GM19372 (cell line): Measurements from ENCODE around the gene PTPRR.
"Not testable (repeated sequence)": the region's sequence is repeated elsewhere in the genome, so short reads cannot be mapped to it uniquely, and the experiment has no call there.

Source experiments
- ATAC-seq: cut with Tn5 transposase; IDR thresholded peaks from one replicate; pipeline ENCODE4 v1.9.1; 2021; ENCODE audit warnings: mild to moderate bottlenecking, low read depth, moderate library complexity; ENCODE audit not compliant: unreplicated experiment

The PTPRR gene

GRCh38 chr12:70756791-70757190 is 163.7 kb downstream of the PTPRR start:
- no peak for ATAC-seq

- ATAC-seq = no peak
Measured at GRCh38 chr12:70756118-70756517, 164.4 kb downstream of the PTPRR start.

GRCh38 chr12:70754330-70754741 is 166.2 kb downstream of the PTPRR start:
- ATAC-seq = no peak

- no peak for ATAC-seq
Measured at GRCh38 chr12:70752327-70752726, 168.2 kb downstream of the PTPRR start.

- no peak for ATAC-seq
Measured at GRCh38 chr12:70749931-70750330, 170.6 kb downstream of the PTPRR start.

- no peak for ATAC-seq
Measured at GRCh38 chr12:70748809-70749208, 171.7 kb downstream of the PTPRR start.

- ATAC-seq = no peak
Measured at GRCh38 chr12:70747445-70748260, 172.9 kb downstream of the PTPRR start.

GRCh38 chr12:70745048-70745447 is 175.5 kb downstream of the PTPRR start:
- ATAC-seq = no peak

GRCh38 chr12:70744178-70744577 is 176.4 kb downstream of the PTPRR start:
- ATAC-seq = no peak

- ATAC-seq = no peak
Measured at GRCh38 chr12:70741256-70741655, 179.3 kb downstream of the PTPRR start.

- ATAC-seq = no peak
Measured at GRCh38 chr12:70739756-70740155, 180.8 kb downstream of the PTPRR start.

GRCh38 chr12:70736351-70737133 is 184.0 kb downstream of the PTPRR start:
- ATAC-seq = no peak

GRCh38 chr12:70735197-70735596 is 185.3 kb downstream of the PTPRR start:
- ATAC-seq = not testable (repeated sequence)

GRCh38 chr12:70733385-70733784 is 187.2 kb downstream of the PTPRR start:
- peak; percentile 91 for ATAC-seq

GRCh38 chr12:70732287-70732686 is 188.3 kb downstream of the PTPRR start:
- ATAC-seq = no peak

- ATAC-seq = no peak
Measured at GRCh38 chr12:70730675-70731180, 189.8 kb downstream of the PTPRR start.

- ATAC-seq = no peak
Measured at GRCh38 chr12:70724444-70724843, 196.1 kb downstream of the PTPRR start.

- no peak for ATAC-seq
Measured at GRCh38 chr12:70722584-70723343, 197.8 kb downstream of the PTPRR start.

- no peak for ATAC-seq
Measured at GRCh38 chr12:70721656-70722357, 198.7 kb downstream of the PTPRR start.

GRCh38 chr12:70721216-70721615 is 199.3 kb downstream of the PTPRR start:
- ATAC-seq = no peak
